Glomerular visceral epithelial cell (primary cell): ENCODE measurements around the gene CD22.
"Not testable (repeated sequence)": the region's sequence is repeated elsewhere in the genome, so short reads cannot be mapped to it uniquely, and the experiment has no call there.

Source experiments
- DNase-seq: peaks from one replicate; pipeline ENCODE4 v3.0.0-alpha.2; 2016; ENCODE audit errors: extremely low spot score

The CD22 gene

DNA sequence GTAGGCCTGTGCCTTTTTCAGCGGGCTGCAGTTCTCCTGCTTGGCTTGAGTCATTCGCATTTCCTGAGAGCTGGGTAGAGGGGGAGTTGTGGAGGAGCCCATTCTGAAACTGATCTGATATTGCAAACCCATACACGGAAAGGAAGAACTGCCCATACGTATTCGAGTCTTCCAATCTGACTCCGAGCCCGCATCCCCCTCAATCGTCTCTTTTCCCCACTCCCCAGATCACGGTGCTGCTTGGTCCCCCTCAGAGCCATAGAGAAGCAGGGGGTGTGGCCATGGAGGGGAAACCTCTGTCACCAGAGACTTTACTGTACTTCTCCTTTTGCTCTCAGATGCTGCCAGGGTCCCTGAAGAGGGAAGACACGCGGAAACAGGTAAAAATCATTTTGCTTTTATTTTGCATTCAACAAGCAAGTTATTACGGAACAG lies at the start of gene CD22:
Gene CD22, plus strand, starts transcription at position 337 of the 435 bp plus-strand sequence. CDS start 2,854 bp downstream, outside the sequence.
- DNase-seq: no peak

- DNase-seq: no peak
Observed at GRCh38 chr19:35279374-35279773, 49.6 kb upstream of the CD22 start.

- no peak for DNase-seq
Observed at GRCh38 chr19:35279985-35280821, 48.8 kb upstream of the CD22 start.

DNA sequence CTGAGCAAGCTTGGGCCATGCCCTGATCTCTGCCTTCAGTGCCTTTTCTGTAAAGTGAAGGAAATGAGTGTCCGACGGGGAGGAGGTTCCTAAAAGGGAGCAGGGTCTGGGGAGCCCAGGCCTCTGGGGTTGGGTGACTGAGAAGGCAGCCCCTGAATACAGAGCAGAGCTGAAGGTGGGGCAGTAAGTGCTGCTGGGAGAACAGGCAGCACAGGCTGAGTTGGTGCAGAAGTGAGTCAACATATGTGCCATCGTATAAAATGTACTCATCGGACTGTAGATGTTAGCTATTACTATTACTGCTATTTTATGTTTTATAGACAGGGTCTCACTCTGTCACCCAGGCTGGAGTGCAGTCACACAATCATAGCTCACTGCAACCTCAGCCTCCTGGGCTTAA lies 47.7 kb upstream of the CD22 start:
- DNase-seq: no peak

DNA sequence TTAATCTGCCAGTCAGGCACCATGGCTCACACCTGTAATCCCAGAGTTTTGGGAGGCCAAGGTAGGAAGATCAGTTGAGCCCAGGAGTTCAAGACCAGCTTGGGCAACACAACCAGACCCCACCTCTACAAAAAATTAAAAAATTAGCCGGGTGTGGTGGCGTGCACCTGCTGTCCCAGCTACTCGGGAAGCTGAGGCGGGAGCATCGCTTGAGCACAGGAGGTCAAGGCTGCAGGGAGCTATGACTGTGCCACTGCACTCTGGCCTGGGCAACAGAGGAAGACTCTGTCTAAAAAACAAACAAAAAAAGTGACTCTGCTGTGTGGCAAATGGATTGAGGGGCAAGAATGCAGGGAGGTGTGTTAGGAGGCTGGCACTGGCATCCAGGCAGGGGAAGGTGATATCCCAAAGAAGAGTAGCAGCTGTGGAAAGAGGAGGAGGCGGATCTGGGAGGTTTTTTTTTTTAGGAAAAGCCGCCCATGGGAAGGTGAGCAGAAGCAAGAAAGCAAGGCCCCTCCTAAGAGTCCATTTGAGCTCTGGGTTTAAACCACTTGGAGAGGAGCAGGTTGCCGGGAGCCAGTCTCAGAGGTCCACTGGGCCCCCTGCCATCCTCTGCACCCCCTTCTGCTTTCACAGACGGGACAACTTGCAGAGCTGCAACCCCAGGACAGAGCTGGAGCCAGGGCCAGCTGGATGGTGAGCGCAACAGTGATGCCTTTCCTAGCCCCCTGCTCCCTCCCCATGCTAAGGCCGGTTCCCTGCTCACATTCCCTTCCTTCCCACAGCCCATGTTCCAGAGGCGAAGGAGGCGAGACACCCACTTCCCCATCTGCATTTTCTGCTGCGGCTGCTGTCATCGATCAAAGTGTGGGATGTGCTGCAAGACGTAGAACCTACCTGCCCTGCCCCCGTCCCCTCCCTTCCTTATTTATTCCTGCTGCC lies 44.6 kb upstream of the CD22 start:
- DNase-seq: no peak

DNA sequence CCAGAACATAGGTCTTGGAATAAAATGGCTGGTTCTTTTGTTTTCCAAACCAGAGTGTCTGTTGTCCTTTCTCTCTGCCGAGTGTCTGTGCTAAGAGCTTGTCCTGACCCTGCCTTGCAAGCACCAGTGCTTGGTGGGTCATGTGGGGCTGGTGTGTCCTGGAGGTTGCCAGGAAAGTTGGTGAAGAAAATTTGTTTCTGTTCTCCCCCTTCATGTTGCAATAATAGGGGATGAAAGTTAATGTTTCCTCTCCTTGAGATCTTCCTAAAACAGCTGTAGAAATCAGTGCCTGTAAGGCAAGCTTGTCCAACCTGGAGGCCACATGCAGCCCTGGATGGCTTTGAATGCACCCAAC lies 43.9 kb upstream of the CD22 start:
- no peak for DNase-seq

DNA sequence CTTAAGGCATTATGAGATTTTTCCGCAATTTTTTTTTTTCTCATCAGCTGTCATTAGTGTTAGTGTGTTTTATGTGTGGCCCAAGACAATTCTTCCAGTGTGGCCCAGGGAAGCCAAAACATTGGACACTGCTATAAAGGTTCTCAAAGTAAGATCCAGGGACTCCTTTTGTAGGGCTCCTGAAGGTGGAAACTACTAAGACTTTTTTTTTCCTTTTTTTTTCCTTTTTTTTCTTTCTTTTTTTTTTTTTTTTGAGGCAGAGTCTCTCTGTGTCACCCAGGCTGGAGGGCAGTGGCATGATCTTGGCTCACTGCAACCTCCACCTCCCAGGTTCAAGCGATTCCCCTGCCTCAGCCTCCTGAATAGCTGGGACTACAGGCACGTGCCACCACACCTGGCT lies 43.5 kb upstream of the CD22 start:
- DNase-seq: not testable (repeated sequence)

DNA sequence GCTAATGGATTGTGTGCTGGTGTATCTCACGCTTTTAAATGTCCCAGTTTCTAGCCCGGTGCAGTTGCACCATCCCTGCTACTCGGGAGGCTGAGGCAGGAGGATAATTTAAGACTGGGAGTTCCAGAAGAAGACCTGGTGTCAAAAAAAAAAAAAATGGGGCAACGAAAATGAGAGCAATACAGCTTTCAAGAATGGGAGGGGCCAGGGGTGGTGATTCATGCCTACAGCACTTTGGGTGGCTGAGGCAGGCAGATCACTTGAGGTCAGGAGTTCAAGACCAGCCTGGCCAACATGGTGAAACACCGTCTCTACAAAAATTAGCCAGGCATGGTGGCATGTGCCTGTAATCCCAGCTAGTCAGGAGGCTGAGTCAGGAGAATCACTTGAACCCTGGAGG lies 42.9 kb upstream of the CD22 start:
- not testable (repeated sequence) for DNase-seq

GRCh38 chr19:35287713-35288112 lies 41.3 kb upstream of the CD22 start:
- DNase-seq: no peak

GRCh38 chr19:35288331-35288730 lies 40.7 kb upstream of the CD22 start:
- no peak for DNase-seq

GRCh38 chr19:35288906-35289305 lies 40.1 kb upstream of the CD22 start:
- DNase-seq: no peak

GRCh38 chr19:35290381-35291127 lies 38.4 kb upstream of the CD22 start:
- no peak for DNase-seq

GRCh38 chr19:35291259-35291658 lies 37.7 kb upstream of the CD22 start:
- DNase-seq: no peak

- DNase-seq: no peak
Observed at GRCh38 chr19:35291916-35292315, 37.1 kb upstream of the CD22 start, which contains the start of gene MAG. Gene MAG, plus strand, starts transcription at chr19:35292161. Its CDS starts 3,248 bp downstream, at chr19:35295409.

GRCh38 chr19:35292421-35293362 lies 36.3 kb upstream of the CD22 start:
- no peak for DNase-seq

DNA sequence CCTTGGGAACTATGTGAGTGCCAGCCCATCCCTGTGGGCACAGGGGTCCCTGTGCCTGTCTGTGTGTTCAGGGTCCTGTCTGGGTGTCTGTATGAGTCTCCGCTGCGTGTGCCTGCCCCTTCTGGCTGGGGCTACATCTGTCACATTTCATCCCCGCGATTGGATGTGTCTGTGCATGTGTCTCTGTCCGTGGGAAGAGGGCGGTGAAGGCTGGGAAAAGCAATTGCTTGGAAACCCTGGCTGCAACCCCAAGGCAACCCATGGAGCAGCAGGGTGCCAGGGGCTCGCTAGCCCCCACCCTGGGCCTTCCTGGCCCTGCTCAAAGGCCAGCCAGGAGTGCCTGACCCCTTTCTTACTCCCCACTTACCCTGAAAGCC lies 35.6 kb upstream of the CD22 start:
- no peak for DNase-seq

GRCh38 chr19:35293808-35294207 lies 35.2 kb upstream of the CD22 start:
- DNase-seq: no peak

GRCh38 chr19:35294328-35294727 lies 34.7 kb upstream of the CD22 start:
- no peak for DNase-seq

DNA sequence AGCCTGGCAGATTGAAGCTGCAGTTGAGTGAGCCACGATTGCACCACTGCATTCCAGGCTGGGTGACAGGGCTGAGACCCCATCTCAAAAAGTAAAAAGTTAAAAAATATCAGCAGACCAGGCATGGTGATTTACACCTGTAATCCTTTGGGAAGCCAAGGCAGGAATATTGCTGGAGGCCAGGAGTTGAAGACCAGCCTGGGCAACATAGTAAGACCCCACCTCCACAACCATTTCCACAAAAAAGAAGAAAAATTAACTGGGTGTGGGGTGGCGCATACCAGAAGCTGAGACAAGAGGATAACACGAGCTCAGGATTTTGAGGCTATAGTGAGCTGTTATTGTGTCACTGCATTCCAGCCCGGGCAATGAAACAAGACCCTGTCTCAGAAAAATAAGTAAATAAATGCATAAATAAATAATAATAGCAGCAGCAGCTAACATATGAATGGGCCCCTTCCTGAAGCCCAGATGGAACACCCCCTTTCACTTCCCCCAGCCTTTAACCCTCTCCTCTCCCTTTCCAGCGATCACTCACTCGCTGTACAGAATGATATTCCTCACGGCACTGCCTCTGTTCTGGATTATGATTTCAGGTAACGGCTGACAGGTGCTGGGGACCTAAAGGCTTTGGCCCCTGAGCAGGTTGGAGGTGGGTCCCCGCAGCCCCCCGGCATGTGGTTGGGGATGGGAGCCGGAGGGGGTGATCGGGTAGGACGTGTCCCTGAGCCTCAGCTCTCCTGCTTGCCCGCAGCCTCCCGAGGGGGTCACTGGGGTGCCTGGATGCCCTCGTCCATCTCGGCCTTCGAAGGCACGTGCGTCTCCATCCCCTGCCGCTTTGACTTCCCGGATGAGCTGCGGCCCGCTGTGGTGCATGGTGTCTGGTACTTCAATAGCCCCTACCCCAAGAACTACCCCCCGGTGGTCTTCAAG lies 33.9 kb upstream of the CD22 start:
- no peak for DNase-seq
